Natural killer cell treated with Interleukin-12 subunit alpha and Interleukin-12 subunit beta and Interleukin-15 and Interleukin-18, amount 100 ng/mL, for 72 hours (primary cell): ENCODE measurements around the gene TMEM106C. TPM values are rescaled to one million over a fixed set of nuclear protein-coding genes. Genes with fewer than 3 reads are reported as not detected.

ENCODE experiments used
- ATAC-seq, 2 donors: fragments of 150-1000 bp; cut with Tn5 transposase in 1 of 2; sonication (Bioruptor Pico), chemical (Tn5 transposase) in 1 of 2; 2 replicates each; pipeline ENCODE4 v1.10.0; 2021
- DNase-seq: peaks from one replicate; pipeline ENCODE4 v3.0.0; 2022; ENCODE audit warnings: low spot score
- H3K27ac Mint-ChIP-seq, 2 donors: 1 replicate in 1 of 2; 2 replicates in 1 of 2; pipeline ENCODE4 v1.8.0; 2022; ENCODE audit warnings: mixed read lengths in 2 of 2, mild to moderate bottlenecking in 1 of 2, moderate library complexity in 1 of 2
- H3K27me3 Mint-ChIP-seq, 2 donors: 1 replicate in 1 of 2; 2 replicates in 1 of 2; pipeline ENCODE4 v1.8.0; 2022; ENCODE audit warnings: mixed read lengths in 2 of 2
- H3K36me3 Mint-ChIP-seq: one replicate; pipeline ENCODE4 v1.8.0; 2022; ENCODE audit warnings: mixed read lengths
- H3K4me1 Mint-ChIP-seq, 2 donors: 1 replicate in 1 of 2; 2 replicates in 1 of 2; pipeline ENCODE4 v1.8.0; 2022; ENCODE audit warnings: low read depth in 2 of 2, mixed read lengths in 2 of 2, mild to moderate bottlenecking in 1 of 2
- H3K4me3 Mint-ChIP-seq: one replicate; pipeline ENCODE4 v1.8.0; 2022; ENCODE audit warnings: mixed read lengths
- H3K9me3 Mint-ChIP-seq: 2 replicates; pipeline ENCODE4 v1.8.0; 2022; ENCODE audit warnings: mixed read lengths
- total RNA-seq, 2 donors: library from RNA; stranded (reverse); gene quantifications; one replicate each; pipeline ENCODE4 v1.2.3, GENCODE V29; 2022

TMEM106C gene
- total RNA-seq, 2 donors from 2014 or later: 75.6 to 84.2 TPM

DNA sequence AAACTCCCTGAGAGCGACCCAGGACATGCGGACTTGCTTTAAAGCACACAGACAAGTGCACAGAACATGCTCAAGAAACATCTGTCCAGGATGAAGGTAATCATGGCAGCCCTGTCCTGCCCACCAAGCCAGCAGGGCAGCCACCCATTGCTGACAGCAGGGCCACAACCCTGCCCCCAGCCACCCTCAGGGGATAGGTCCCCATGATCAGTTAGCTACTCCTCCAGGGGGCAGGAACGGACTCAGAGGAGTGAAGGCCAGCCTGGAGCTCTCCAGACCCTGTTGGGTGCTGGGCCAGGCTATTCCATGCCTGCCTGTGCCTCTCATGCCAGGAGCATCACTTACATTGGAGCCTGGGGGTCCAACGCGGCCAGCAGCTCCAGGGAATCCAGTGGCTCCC, 15.8 kb downstream of the TMEM106C start:
- Mint-ChIP-seq H3K9me3 (no peaks in the 10 kb centered on the region), H3K4me1 (no peaks in the 10 kb centered on the region), H3K27me3 (no peaks in the 10 kb centered on the region), H3K36me3 (no peaks in the 10 kb centered on the region), H3K27ac (no peak overlapping the region), H3K4me3 (no peak overlapping the region)
- no peak for ATAC-seq
- DNase-seq: no peak

DNA sequence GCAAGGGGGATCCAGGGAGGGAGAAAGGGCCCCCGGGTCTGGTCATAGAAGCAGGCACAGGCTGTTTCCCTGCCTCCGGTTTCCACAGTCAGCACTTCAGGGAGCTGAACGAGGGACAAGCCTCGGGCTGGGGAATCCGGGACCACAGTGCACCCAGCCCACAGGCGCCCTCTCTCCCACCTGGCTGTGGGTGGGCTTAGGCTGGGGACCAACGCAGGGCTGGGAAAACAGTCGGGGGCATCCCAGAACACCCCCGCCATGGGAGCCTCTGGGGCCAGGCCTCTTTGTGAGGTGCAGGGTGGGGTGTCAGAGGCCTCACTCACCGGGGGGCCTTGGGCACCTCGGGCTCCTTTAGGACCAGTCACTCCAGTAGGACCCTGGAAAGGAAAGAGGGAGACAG, 16.3 kb downstream of the TMEM106C start:
- Mint-ChIP-seq H3K36me3 (no peaks in the 10 kb centered on the region), H3K9me3 (no peaks in the 10 kb centered on the region), H3K4me3 (no peak overlapping the region), H3K27me3 (no peaks in the 10 kb centered on the region), H3K27ac (no peak overlapping the region), H3K4me1 (no peaks in the 10 kb centered on the region)
- DNase-seq (no peak), ATAC-seq (no peak)

DNA sequence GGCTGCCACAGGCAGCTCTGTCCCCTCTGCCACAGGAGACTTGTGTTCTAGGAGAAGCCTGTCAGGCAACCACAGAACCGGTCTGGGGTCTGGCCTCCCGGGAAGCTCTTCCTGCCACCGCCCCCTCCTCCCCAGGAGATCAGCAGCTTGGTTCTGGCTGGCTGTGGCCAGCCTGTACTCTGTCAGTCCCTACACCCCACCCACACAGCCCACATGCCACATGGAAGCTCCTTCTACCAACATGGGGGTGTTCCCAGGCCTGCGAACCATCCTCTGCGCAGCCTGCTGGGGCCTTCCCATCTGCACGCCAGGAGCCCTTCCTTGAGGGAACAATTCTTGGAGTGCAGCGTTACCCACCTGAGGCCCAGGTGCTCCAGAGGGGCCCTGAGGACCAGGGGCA, 16.8 kb downstream of the TMEM106C start:
- Mint-ChIP-seq H3K36me3 (no peaks in the 10 kb centered on the region), H3K9me3 (no peaks in the 10 kb centered on the region), H3K27me3 (no peaks in the 10 kb centered on the region), H3K4me3 (no peak overlapping the region), H3K27ac (no peak overlapping the region), H3K4me1 (no peaks in the 10 kb centered on the region)
- DNase-seq (no peak), ATAC-seq (no peak)

DNA sequence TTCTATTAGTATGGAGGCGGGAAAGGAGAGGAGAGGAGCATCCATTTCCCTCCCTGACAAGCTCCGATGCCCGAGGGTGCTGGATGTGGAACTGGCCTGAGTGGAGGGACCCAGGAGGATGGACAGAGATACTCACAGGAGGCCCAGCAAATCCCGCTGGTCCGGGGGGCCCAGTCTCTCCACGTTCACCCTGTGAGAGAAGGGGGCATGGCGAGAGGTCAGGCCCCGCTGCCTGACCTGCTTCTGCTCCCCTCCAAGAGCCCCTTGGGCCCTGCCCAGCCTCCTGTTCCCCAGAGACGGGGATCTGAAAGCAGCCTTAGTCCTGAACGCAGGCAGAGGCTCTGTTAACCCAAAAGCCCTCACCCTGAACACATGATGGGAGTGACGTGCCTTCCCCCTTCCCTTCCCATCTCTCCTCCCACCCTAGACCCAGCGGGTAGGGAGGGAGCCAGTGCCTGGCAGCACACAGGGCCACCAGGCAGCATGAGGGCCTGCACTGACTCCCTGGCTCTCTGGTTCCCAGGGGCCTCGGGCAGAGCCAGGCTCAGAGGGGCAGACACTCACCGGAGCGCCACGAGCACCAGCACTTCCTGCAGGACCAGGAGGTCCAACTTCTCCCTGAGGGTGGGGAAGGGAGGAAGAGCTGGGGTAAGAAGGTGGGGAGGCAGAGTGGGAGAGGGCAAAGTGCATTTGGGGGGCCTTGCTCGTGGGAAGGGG, 17.5 kb downstream of the TMEM106C start:
- no peaks in the 10 kb centered on the region for H3K9me3 Mint-ChIP-seq
- no peaks in the 10 kb centered on the region for H3K36me3 Mint-ChIP-seq
- ATAC-seq (no peak), DNase-seq (no peak)
- no peak overlapping the region for H3K4me3 Mint-ChIP-seq
- H3K27me3 Mint-ChIP-seq: no peaks in the 10 kb centered on the region
- no peaks in the 10 kb centered on the region for H3K4me1 Mint-ChIP-seq
- no peak overlapping the region for H3K27ac Mint-ChIP-seq

DNA sequence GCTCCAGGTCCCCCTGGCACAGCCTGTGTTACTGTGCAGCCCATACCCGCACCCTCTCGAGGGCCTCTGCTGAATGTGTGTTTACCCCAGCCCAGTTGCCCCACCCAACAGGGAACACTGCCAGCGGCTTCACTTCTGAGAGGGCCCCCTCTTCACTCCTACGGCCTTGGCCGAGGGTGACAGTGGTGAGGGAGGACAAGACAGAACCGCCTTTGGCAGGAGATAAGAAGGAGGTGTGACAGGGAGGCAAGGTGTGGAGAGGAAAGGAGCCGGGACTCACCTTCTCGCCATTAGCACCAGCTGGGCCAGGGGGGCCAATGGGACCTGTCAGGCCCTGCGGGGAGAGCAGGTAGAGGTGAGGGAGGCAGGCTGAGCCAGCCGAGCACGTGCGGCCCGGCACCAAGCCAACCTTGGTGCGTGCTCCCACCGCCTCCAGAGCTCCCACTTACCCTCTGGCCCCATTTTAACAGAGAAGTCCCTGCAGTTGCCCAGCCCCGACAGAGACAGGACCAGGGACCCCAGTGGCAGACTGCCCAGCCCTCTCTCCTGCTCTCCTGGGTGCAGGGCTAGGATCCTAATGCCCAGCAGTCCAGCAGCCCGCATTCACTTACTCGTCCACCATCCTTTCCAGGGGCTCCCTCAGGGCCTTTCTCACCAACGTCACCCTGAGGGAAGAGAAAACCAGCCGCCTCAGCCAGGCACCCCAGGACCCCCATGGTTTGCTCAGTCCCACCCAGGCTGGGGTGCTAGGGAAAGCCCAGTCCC, 18.3 kb downstream of the TMEM106C start:
- no peak overlapping the region for H3K27ac Mint-ChIP-seq
- ATAC-seq: no peak
- H3K27me3 Mint-ChIP-seq: no peaks in the 10 kb centered on the region
- no peaks in the 10 kb centered on the region for H3K36me3 Mint-ChIP-seq
- H3K4me3 Mint-ChIP-seq: no peak overlapping the region
- no peaks in the 10 kb centered on the region for H3K9me3 Mint-ChIP-seq
- H3K4me1 Mint-ChIP-seq: no peaks in the 10 kb centered on the region
- DNase-seq: no peak

DNA sequence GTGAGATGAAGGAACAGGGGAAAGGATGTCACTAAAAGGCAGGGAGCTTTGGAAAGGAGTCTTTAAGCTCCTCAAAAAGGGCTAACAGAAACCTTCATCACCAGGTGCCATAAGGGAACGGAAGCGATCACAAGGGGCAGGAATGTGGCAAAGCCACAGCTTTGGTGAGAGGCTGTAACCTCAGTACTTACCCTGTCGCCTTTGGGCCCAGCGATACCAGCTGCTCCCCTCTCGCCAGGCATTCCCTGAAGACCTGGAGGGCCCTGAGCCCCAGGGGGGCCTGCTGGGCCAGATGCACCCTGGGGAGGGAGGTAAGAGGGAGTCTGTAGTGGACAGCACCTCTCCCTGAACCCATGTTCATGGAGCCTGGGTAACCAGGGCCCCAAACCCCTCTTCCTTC, 18.9 kb downstream of the TMEM106C start:
- H3K36me3 Mint-ChIP-seq: no peaks in the 10 kb centered on the region

DNA sequence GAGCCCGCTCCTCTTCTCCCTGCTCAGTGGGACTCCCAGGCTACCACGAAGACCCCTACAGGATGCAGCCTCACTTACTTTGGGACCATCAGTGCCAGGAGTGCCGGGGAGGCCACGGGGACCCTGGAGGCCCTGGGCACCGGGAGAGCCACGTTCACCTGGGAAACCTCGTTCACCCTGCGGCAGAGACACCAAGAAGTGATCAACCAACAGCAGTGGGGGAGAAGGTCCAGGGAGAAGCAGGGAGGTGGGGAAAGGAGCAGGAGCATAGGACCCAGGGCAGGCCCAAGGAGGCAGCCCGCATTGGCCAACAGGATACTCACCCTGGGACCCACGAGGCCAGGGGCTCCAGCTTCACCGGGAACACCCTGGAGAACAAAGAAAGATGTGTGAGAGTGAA, 19.4 kb downstream of the TMEM106C start:
- DNase-seq (no peak), ATAC-seq (no peak)
- H3K27me3 Mint-ChIP-seq: peaks cover 0 to 5% of the 10 kb centered on the region in 2 donors
- H3K36me3 Mint-ChIP-seq: no peaks in the 10 kb centered on the region
- H3K27ac Mint-ChIP-seq: no peak overlapping the region
- H3K4me1 Mint-ChIP-seq: no peaks in the 10 kb centered on the region
- H3K9me3 Mint-ChIP-seq: no peaks in the 10 kb centered on the region
- no peak overlapping the region for H3K4me3 Mint-ChIP-seq

More for the DNA sequence above, 18.9 kb downstream of the TMEM106C start:
- Mint-ChIP-seq H3K9me3 (no peaks in the 10 kb centered on the region), H3K4me1 (no peaks in the 10 kb centered on the region), H3K4me3 (no peak overlapping the region), H3K27me3 (peaks cover 0 to 3% of the 10 kb centered on the region in 2 donors), H3K27ac (no peak overlapping the region)
- ATAC-seq (no peak), DNase-seq (no peak)

DNA sequence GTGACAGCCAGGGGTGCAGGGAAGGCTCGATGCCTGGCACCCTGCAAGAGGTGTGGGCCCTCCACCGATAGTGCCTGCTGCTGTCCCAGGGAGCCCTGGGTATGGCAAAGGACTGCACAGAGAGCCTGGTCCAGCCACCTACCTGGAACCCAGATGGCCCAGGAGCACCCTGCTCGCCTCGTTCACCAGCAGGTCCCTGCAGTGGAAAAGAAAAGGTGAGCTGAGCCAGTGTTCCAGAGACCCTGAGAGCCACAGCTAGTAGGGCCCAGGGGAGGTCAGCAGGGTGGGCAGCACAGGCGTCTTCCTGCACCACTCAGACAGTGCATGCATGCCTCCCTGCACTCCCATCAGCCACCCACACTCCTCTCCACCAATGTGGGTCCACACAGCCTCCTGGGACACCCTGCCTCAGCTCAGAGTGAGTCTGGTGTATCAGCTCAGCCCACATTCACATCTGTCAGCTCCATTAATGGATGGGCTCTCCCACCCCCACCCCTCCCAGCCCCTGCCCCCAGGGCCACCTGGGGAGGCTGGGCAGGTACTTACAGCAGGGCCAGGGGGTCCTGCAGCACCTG, 20.2 kb downstream of the TMEM106C start:
- Mint-ChIP-seq H3K27ac (no peak overlapping the region), H3K9me3 (no peaks in the 10 kb centered on the region), H3K27me3 (peaks cover 0 to 10% of the 10 kb centered on the region in 2 donors), H3K36me3 (no peaks in the 10 kb centered on the region), H3K4me1 (no peaks in the 10 kb centered on the region), H3K4me3 (no peak overlapping the region)
- no peak for ATAC-seq
- DNase-seq: no peak

DNA sequence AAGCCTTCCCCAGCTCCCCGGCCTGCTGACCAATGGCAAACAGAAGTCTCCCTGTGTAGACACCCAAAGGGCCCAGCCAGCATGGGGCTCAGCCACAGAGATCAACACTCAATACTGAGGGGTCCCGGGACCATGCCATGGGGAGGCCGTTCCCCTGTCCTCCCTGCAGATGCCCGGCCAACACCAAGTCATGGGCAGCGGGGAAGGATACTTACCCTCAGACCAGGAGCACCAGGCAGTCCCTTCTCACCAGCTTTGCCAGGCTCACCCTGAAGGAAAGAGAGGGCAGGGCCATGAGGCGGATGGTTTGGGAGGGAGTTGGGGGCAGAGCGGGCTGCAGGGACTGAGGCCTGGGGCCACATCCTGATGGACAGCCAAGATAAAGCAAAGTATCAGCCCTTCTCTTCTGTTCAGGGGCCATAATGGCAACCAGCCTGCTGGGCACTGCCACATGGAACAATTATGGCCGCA, 21.0 kb downstream of the TMEM106C start:
- no peak overlapping the region for H3K27ac Mint-ChIP-seq
- H3K36me3 Mint-ChIP-seq: no peaks in the 10 kb centered on the region
- ATAC-seq: no peak
- DNase-seq: no peak
- H3K4me3 Mint-ChIP-seq: no peak overlapping the region
- peaks cover 0 to under 1% of the 10 kb centered on the region in 2 donors for H3K4me1 Mint-ChIP-seq
- H3K27me3 Mint-ChIP-seq: peaks cover 0 to 14% of the 10 kb centered on the region in 2 donors
- no peaks in the 10 kb centered on the region for H3K9me3 Mint-ChIP-seq

DNA sequence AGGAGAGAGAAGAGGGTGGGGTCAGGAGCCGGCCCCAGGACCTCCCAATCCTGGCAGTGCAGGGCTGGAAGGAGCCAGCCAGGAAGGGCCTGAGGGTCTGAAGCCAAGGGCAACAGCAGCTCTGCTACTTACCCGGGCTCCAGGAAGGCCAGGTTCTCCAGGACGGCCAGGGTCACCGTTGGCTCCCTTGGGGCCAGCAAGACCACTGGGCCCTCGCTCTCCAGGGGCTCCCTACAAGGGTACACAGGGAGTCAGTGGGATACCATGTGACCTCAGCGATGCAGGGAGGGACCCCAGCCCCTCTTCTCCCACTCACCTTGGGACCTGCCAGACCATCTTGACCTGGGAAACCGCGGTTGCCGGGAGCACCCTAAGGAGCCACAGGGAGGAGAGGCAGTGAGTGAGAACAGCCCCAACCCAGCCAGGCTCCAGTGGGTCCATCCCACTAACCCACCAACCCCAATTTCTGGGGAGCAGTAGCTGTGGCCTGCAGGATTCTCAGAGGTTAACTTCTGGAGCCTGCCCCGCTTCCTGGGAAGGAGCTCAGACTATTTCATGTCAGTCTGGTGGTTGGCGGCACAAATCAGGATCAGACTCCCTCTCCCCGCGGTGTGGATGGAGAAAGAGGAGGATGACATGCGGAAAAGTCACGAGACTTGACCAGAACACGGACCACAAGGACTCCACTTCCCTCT, 22.3 kb downstream of the TMEM106C start:
- no peak overlapping the region for H3K4me3 Mint-ChIP-seq
- DNase-seq: no peak

DNA sequence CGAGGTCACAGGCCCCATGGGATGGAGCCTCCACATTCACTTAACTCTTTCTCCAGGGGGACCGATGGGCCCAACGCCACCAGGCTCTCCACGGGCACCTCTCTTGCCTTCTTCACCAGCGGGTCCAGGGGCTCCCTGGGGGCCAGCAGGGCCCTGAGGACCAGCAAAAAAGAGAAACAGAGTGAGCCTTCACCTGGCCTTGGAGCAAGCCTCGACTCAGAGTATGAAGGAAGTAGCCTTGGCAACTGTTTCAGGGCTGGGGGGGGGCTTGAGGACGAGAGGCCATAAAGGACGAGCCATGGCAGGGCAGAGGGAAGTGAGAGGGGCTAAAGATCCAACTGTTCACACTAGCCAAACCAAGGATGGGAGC, 22.9 kb downstream of the TMEM106C start:
- Mint-ChIP-seq H3K27me3 (peaks cover 0 to 14% of the 10 kb centered on the region in 2 donors), H3K4me1 (peaks cover 13 to 16% of the 10 kb centered on the region in 2 donors), H3K9me3 (no peaks in the 10 kb centered on the region), H3K36me3 (no peaks in the 10 kb centered on the region), H3K4me3 (no peak overlapping the region), H3K27ac (no peak overlapping the region)
- no peak for ATAC-seq
- DNase-seq: no peak

More for the DNA sequence above, 22.3 kb downstream of the TMEM106C start:
- H3K27me3 Mint-ChIP-seq: peaks cover 0 to 14% of the 10 kb centered on the region in 2 donors
- no peak overlapping the region for H3K27ac Mint-ChIP-seq
- peaks cover 13 to 14% of the 10 kb centered on the region in 2 donors for H3K4me1 Mint-ChIP-seq
- no peaks in the 10 kb centered on the region for H3K9me3 Mint-ChIP-seq
- no peaks in the 10 kb centered on the region for H3K36me3 Mint-ChIP-seq
- no peak for ATAC-seq

DNA sequence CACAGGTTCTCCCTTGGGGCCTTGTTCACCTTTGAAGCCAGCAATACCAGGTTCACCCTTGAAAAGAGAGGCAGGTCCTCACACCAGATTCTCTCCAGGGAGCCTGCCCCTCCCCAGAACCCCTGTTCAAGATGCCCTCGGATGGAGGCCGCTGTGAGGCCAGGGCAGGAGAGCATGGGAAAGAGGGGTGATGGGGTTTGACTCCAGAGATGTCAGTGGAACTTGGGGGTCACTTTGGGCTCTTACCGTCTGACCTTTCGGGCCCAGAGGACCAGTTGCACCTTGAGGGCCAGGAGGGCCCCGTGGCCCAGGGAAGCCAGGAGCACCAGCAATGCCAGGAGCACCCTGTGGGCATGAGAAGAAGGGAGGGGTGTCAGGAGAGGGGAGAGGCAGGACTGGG, 23.4 kb downstream of the TMEM106C start:
- Mint-ChIP-seq H3K4me3 (no peak overlapping the region), H3K27me3 (peaks cover 0 to 14% of the 10 kb centered on the region in 2 donors), H3K27ac (no peak overlapping the region), H3K9me3 (no peaks in the 10 kb centered on the region), H3K36me3 (no peaks in the 10 kb centered on the region), H3K4me1 (peaks cover 13 to 16% of the 10 kb centered on the region in 2 donors)
- DNase-seq (no peak), ATAC-seq (no peak)

DNA sequence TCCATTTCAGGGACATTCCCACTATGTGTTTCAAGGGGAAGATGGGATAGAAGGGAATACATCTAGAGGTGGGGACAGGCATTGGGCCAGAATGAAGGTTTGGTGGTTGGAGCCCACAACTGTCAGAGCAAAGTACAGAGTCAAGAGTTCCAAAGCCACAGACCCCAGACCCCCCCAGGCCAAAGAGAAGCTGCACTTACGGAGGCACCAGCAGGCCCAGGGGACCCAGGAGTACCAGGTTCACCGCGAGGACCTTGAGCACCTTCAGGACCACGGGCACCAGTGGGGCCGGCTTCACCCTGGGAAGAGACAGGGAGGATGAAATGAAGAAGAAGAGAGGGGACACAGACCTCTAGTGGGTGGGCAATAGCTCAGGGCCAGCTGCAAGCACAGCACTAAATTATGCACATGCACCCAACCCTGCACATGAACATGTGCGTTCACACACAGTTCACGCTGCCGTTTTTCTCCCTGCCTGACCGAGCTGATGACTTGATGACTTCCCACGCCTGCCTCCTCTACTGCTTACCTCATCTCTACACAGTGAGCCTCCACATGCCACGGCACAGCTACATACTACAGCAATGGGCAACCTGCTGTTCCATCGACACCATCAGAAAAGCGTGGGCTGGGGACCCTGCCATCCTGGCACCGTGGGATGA, 24.1 kb downstream of the TMEM106C start:
- no peaks in the 10 kb centered on the region for H3K36me3 Mint-ChIP-seq
- ATAC-seq: no peak
- H3K4me1 Mint-ChIP-seq: peaks cover 13 to 16% of the 10 kb centered on the region in 2 donors
- H3K27me3 Mint-ChIP-seq: peaks cover 0 to 14% of the 10 kb centered on the region in 2 donors
- DNase-seq: no peak
- no peaks in the 10 kb centered on the region for H3K9me3 Mint-ChIP-seq
- no peak overlapping the region for H3K4me3 Mint-ChIP-seq
- no peak overlapping the region for H3K27ac Mint-ChIP-seq
